HG02943 (cell line): ENCODE results near the gene BIVM.

Experiments used
- ATAC-seq: cut with Tn5 transposase; IDR thresholded peaks from one replicate; pipeline ENCODE4 v1.9.1; 2021; ENCODE audit warnings: mild to moderate bottlenecking, low read depth, moderate library complexity; ENCODE audit not compliant: unreplicated experiment

Gene BIVM

DNA sequence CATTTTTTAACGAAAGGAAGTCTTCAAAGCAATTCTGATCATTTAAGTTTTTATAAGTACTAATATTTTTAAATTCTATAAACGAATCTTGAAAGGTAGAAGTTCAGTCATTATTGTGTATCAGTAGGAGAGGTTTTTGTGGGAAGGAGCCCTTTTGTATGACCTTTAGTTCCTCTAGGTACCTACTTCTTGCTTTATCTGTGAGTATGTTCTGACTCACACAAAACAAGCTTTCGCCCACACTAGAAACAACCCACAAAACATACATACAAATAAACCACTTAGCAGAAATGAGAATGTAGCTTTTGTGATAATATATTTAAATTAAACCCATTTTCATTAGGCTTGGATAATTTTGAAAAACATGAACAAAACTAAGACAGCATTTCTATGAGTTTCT, 74.7 kb downstream of the BIVM start:
- no peak for ATAC-seq

DNA sequence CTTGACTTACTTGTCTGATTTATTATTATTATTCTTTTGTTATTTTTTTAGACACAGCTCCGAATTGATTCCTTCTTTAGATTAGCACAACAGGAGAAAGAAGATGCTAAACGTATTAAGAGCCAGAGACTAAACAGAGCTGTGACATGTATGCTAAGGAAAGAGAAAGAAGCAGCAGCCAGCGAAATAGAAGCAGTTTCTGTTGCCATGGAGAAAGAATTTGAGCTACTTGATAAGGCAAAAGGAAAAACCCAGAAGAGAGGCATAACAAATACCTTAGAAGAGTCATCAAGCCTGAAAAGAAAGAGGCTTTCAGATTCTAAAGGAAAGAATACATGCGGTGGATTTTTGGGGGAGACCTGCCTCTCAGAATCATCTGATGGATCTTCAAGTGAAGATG, 76.3 kb downstream of the BIVM start:
- ATAC-seq, result no peak

DNA sequence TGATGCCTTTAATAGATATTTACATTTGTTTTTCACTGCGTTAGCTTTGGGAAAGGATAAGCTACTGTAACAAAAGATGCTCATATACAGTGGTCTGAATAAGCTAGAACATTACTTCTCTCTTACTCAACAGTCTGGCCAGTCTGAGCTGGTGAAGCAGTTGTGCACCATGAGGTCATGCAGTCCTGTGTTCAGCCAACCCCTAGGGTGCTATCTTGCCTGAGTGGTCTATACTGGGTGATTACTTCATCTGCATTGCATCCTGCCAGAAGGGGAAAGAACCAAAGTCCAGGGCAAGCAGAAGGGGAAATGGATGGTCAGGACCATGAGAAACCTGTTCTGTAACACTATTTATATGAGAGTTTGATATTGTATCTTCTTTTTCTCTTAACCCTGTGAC, 78.4 kb downstream of the BIVM start:
- no peak for ATAC-seq

DNA sequence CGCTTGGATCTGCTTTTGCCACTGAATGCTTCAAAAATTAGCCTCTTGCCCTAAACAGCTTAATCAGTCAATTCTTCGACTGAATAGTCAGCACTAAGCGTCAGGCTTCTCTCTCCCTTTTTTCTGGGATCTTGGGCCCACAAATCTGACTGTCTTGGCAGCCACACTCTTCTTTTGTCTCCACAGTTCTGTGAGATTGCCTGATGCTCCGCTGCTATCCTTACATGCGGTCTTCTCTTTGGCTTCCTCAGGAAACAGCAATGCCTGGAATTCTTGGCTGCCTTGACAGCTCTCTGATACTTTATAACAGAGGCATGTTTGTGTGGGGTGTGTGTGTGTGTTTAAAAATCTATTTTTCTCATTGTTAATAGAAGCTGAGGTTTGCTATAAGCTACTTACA, 79.6 kb downstream of the BIVM start:
- ATAC-seq, result no peak

DNA sequence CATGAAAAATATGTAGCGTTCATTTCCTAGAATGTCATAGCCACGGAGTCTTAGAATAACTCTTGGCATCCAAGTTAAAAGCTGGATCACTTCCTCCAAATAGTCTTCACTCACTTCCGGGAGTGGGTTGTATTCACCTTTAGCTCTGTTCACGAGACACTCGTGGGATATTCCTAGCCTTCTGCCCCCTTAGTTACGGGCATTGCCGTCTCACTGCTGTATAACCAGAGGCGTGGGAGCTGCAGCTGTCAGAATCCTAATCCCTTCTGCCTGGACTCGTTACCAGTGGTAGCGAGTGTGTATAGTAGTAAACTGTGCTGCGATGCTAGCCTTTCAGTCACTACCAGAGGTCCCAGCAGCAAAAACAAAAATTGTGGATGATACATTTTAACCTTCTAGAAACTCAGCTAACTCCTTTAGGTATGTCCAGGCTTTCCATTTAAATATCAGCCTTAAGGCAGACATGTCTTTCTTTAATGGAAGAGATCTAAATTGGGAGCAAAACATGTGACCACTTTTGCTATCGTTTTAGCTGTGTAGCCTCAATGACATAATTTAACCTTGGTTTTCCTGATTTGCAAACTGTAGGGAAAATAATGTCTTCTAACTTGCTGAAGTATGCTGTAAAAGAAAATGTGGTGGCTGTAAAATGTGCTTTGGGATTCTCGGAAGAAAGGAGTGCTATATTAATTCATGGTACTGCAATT, 81.0 kb downstream of the BIVM start:
- no peak for ATAC-seq

DNA sequence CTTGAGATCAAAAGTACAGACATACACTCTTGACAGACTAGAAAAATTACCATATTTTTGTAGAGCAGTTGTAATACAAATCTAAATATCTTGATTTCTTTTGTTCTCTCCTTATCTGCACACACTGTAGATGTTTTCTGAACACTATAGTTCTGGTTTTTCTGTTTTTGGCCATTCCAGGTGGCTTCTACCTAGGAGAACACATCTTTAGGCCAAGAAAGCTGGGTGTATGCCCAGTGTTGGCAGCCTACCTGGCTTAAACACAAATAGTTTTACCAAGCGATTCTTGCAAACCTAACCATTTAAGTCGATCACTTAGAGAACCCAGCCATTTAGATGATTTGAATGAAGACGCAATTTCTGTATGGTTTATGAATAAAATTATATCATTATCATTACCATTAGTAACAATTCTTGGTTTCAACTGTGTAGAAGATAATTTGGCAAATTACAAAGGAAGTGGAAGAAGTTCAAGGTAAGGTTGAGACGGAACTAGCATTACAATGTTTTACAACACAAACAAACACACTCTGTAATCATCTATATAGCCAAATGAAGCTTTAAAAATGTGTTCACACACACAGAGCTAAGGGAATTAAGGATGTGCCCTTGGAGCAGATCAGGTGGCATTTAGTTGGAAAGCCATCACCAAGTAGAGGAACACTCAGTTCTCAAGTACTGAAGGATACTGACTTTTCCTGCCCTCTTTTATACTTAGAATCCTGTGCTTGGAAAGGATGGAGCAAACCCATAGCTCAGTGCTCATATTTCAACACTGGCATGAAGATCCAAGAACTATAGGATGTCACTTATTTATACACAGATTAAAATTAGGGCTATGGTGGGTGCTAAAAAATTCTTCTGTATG, 83.1 kb downstream of the BIVM start:
- ATAC-seq, result no peak
